HG03439 (cell line): Measurements from ENCODE around the gene CNIH2.

ENCODE experiments used
- ATAC-seq: cut with Tn5 transposase; IDR thresholded peaks from one replicate; pipeline ENCODE4 v1.9.1; 2021; ENCODE audit warnings: mild to moderate bottlenecking, moderate library complexity; ENCODE audit not compliant: unreplicated experiment

The CNIH2 gene

GRCh38 chr11:66327171-66328030 lies 49.4 kb downstream of the CNIH2 start:
- no peak for ATAC-seq

GRCh38 chr11:66328031-66328301 lies 50.0 kb downstream of the CNIH2 start:
- no peak for ATAC-seq

- no peak for ATAC-seq
Measured at GRCh38 chr11:66328302-66329144, 50.5 kb downstream of the CNIH2 start.

- no peak for ATAC-seq
Measured at GRCh38 chr11:66329165-66329673, 51.2 kb downstream of the CNIH2 start.

GRCh38 chr11:66330931-66331330 lies 53.0 kb downstream of the CNIH2 start:
- no peak for ATAC-seq

- ATAC-seq, result no peak
Measured at GRCh38 chr11:66331542-66332370, 53.8 kb downstream of the CNIH2 start.

- no peak for ATAC-seq
Measured at GRCh38 chr11:66332371-66333219, 54.6 kb downstream of the CNIH2 start.

- ATAC-seq, result no peak
Measured at GRCh38 chr11:66333220-66333877, 55.4 kb downstream of the CNIH2 start.
